ENCODE results near the gene HSPB9. TPM values are rescaled to one million over a fixed set of nuclear protein-coding genes. Genes with fewer than 3 reads are reported as not detected.

The HSPB9 gene
- polyA plus RNA-seq, 1 donor from 2014 or later = not detected

DNA sequence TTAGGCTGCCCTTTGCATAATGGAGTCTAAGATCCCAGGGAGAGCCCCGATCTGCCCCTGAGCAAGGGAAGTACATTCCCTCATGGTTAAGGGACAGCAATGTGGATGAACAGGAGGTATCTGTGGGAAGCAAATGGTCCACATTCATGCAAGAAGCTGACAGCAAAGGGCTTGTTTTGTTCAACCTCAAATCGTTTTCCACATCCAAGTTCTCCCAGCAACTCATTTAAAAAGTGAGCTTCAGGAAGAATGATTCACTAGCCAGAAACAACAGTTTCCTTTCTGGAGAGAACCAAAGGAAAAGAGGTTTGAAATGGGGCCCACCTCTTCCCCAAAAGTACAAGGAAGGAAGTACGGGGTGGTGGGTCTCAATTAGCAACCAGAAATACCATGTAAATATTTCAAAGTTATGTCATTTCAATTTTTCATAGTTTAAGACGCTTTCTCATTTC, 9.4 kb downstream of the HSPB9 start:
- Histone ChIP-seq H3K36me3 (ENCODE audit: insufficient read depth, low read length) (no peaks in the 10 kb centered on the region), H4K20me1 (ENCODE audit: insufficient read depth) (no peaks in the 10 kb centered on the region)
- no peak for TF ChIP-seq SMC3 (conservative IDR thresholded peaks at IDR 0.05; ENCODE audit: poor library complexity)
- no peak for TF ChIP-seq POLR2AphosphoS5 (IDR thresholded peaks at IDR 0.05)
- no peak for TF ChIP-seq TAF1 (IDR thresholded peaks at IDR 0.05; ENCODE audit: low read depth)
- TF ChIP-seq, protein P1, sequence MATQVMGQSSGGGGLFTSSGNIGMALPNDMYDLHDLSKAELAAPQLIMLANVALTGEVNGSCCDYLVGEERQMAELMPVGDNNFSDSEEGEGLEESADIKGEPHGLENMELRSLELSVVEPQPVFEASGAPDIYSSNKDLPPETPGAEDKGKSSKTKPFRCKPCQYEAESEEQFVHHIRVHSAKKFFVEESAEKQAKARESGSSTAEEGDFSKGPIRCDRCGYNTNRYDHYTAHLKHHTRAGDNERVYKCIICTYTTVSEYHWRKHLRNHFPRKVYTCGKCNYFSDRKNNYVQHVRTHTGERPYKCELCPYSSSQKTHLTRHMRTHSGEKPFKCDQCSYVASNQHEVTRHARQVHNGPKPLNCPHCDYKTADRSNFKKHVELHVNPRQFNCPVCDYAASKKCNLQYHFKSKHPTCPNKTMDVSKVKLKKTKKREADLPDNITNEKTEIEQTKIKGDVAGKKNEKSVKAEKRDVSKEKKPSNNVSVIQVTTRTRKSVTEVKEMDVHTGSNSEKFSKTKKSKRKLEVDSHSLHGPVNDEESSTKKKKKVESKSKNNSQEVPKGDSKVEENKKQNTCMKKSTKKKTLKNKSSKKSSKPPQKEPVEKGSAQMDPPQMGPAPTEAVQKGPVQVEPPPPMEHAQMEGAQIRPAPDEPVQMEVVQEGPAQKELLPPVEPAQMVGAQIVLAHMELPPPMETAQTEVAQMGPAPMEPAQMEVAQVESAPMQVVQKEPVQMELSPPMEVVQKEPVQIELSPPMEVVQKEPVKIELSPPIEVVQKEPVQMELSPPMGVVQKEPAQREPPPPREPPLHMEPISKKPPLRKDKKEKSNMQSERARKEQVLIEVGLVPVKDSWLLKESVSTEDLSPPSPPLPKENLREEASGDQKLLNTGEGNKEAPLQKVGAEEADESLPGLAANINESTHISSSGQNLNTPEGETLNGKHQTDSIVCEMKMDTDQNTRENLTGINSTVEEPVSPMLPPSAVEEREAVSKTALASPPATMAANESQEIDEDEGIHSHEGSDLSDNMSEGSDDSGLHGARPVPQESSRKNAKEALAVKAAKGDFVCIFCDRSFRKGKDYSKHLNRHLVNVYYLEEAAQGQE (IDR thresholded peaks at IDR 0.05; ENCODE audit: borderline replicate concordance) = no peak
- TF ChIP-seq, protein P2, sequence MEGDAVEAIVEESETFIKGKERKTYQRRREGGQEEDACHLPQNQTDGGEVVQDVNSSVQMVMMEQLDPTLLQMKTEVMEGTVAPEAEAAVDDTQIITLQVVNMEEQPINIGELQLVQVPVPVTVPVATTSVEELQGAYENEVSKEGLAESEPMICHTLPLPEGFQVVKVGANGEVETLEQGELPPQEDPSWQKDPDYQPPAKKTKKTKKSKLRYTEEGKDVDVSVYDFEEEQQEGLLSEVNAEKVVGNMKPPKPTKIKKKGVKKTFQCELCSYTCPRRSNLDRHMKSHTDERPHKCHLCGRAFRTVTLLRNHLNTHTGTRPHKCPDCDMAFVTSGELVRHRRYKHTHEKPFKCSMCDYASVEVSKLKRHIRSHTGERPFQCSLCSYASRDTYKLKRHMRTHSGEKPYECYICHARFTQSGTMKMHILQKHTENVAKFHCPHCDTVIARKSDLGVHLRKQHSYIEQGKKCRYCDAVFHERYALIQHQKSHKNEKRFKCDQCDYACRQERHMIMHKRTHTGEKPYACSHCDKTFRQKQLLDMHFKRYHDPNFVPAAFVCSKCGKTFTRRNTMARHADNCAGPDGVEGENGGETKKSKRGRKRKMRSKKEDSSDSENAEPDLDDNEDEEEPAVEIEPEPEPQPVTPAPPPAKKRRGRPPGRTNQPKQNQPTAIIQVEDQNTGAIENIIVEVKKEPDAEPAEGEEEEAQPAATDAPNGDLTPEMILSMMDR (IDR thresholded peaks at IDR 0.05; ENCODE audit: poor library complexity, severe bottlenecking) = no peak
- TF ChIP-seq EZH2 (IDR thresholded peaks at IDR 0.05; ENCODE audit: borderline replicate concordance, insufficient read depth, low read length, poor library complexity, severe bottlenecking) = no peak
- no peak for TF ChIP-seq EP300 (conservative IDR thresholded peaks at IDR 0.05; ENCODE audit: poor library complexity, severe bottlenecking)
- no peak for TF ChIP-seq MXI1 (conservative IDR thresholded peaks at IDR 0.05; ENCODE audit: poor library complexity, severe bottlenecking)
- no peak for TF ChIP-seq RAD21 (conservative IDR thresholded peaks at IDR 0.05)

DNA sequence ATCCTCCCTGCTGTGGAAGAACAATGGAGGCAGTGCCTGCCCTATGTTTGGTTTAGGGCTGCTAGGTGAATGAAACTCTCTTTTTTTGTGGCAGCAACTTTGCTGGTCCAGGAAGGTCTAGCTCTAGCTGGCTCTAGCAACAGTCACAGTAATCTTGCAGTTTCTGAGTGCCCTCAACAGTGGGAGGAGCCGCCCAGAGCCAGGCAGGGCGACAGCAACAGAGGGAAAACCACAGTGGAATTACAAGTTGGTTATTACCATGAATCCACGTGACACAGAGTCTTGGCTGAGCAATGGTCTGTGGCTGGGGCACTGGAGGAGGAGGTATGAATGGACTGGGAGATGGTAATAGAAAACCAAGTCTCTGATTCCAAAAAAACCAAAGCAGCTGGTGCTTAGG, 10.3 kb downstream of the HSPB9 start:
- Histone ChIP-seq H3K4me2 (ENCODE audit: low read length) (no peak overlapping the region), H2AFZ (ENCODE audit: low read depth, low read length) (no peak overlapping the region), H3K27me3 (ENCODE audit: insufficient read depth, low read depth, low read length) (no peaks in the 10 kb centered on the region), H3K9me2 (ENCODE audit: insufficient read depth, low read length) (no peaks in the 10 kb centered on the region), H3K27ac (ENCODE audit: low read length) (no peak overlapping the region), H3K9ac (ENCODE audit: low read length) (no peak overlapping the region), H3K36me3 (ENCODE audit: insufficient read depth, low read length) (no peaks in the 10 kb centered on the region), H3K4me3 (ENCODE audit: low read length) (no peak overlapping the region), H3F3A (ENCODE audit: insufficient read depth, low read length, poor library complexity, severe bottlenecking) (no peaks in the 10 kb centered on the region), H3K9me3 (ENCODE audit: low read length) (no peaks in the 10 kb centered on the region), H3K79me2 (replicated peaks; ENCODE audit: insufficient read depth, low read length) (no peaks in the 10 kb centered on the region), H4K20me1 (ENCODE audit: insufficient read depth) (no peaks in the 10 kb centered on the region)
- TF ChIP-seq EZH2 (IDR thresholded peaks at IDR 0.05; ENCODE audit: borderline replicate concordance, insufficient read depth, low read length, poor library complexity, severe bottlenecking) (no peak), SMC3 (conservative IDR thresholded peaks at IDR 0.05; ENCODE audit: poor library complexity) (no peak), POLR2AphosphoS5 (IDR thresholded peaks at IDR 0.05) (no peak), EP300 (conservative IDR thresholded peaks at IDR 0.05; ENCODE audit: poor library complexity, severe bottlenecking) (no peak)

More for the DNA sequence above, 9.4 kb downstream of the HSPB9 start:
- Histone ChIP-seq H3K79me2 (replicated peaks; ENCODE audit: insufficient read depth, low read length) (no peaks in the 10 kb centered on the region), H3K27ac (ENCODE audit: low read length) (no peak overlapping the region), H3K9ac (ENCODE audit: low read length) (no peak overlapping the region), H3K27me3 (ENCODE audit: insufficient read depth, low read depth, low read length) (no peaks in the 10 kb centered on the region), H3K4me3 (ENCODE audit: low read length) (no peak overlapping the region), H2AFZ (ENCODE audit: low read depth, low read length) (no peak overlapping the region), H3K4me2 (ENCODE audit: low read length) (no peak overlapping the region), H3K9me2 (ENCODE audit: insufficient read depth, low read length) (no peaks in the 10 kb centered on the region), H3F3A (ENCODE audit: insufficient read depth, low read length, poor library complexity, severe bottlenecking) (no peaks in the 10 kb centered on the region), H3K9me3 (ENCODE audit: low read length) (no peaks in the 10 kb centered on the region)

Data from neural cell (in vitro differentiated cells).